Endothelial cell (in vitro differentiated cells): ENCODE results near the gene CUL3. TPM values are rescaled to one million over a fixed set of nuclear protein-coding genes. Genes with fewer than 3 reads are reported as not detected.

Experiments used
- DNase-seq: peaks from one replicate; pipeline ENCODE4 v3.0.0; 2021; ENCODE audit warnings: low spot score
- H3K27ac Mint-ChIP-seq: one replicate; pipeline ENCODE4 v1.8.0; 2021; ENCODE audit warnings: mixed read lengths, inconsistent platforms; ENCODE audit not compliant: unreplicated experiment
- H3K27me3 Mint-ChIP-seq: one replicate; pipeline ENCODE4 v1.8.0; 2021; ENCODE audit warnings: mild to moderate bottlenecking, moderate library complexity, mixed read lengths, inconsistent platforms; ENCODE audit not compliant: unreplicated experiment
- H3K36me3 Mint-ChIP-seq: one replicate; pipeline ENCODE4 v1.8.0; 2021; ENCODE audit warnings: mild to moderate bottlenecking, low read depth, mixed read lengths, inconsistent platforms; ENCODE audit not compliant: unreplicated experiment
- H3K4me1 Mint-ChIP-seq: one replicate; pipeline ENCODE4 v1.8.0; 2021; ENCODE audit warnings: mild to moderate bottlenecking, mixed read lengths, inconsistent platforms; ENCODE audit not compliant: unreplicated experiment
- H3K4me3 Mint-ChIP-seq: one replicate; pipeline ENCODE4 v1.8.0; 2021; ENCODE audit warnings: mild to moderate bottlenecking, mixed read lengths, inconsistent platforms; ENCODE audit not compliant: unreplicated experiment
- H3K9me3 Mint-ChIP-seq: one replicate; pipeline ENCODE4 v1.8.0; 2021; ENCODE audit warnings: mixed read lengths, inconsistent platforms; ENCODE audit not compliant: unreplicated experiment
- total RNA-seq: library from RNA; stranded (reverse); fragmentation: NEBNext Ultra II Directional; extraction: Animal tissue kit (Norgen Biotek cat#: 25700); gene quantifications from one replicate; pipeline ENCODE4 v1.2.1, GENCODE V29; 2021; ENCODE audit not compliant: unreplicated experiment
- TF ChIP-seq, protein P1 (sequence below): fragments of 200-600 bp; sonication (generic); IDR thresholded peaks from one replicate; pipeline ENCODE4 v1.5.0; 2021; ENCODE audit warnings: antibody characterized with exemption; ENCODE audit not compliant: unreplicated experiment

CUL3 gene
- total RNA-seq, 1 donor from 2014 or later, result 138 TPM

DNA sequence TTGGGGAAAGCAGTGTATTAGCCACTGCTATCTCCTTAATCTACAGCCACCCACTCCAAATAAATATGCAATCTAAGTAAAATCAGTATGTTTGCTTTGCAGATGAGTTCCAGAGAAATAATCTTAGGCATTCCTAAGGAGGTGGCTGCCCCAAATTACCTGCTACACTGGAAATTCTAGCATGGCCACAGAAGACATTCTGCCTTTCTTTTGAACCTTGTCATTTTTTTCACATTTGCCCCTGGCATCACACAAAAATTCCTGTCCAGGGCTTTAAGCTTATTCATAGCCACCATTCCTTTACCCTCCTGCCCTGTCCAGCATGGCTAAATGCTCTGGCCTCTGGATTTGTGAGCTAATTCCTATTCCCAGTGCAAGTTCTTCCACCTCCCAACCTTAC lies 146.4 kb downstream of the CUL3 start:
- Mint-ChIP-seq H3K9me3 (peaks cover 1% of the 10 kb centered on the region), H3K36me3 (peaks cover 13% of the 10 kb centered on the region), H3K27me3 (peaks cover 7% of the 10 kb centered on the region), H3K27ac (peak overlapping the region; percentile 19), H3K4me3 (no peak overlapping the region), H3K4me1 (peaks cover 18% of the 10 kb centered on the region)
- no peak for DNase-seq
- TF ChIP-seq, protein P1, sequence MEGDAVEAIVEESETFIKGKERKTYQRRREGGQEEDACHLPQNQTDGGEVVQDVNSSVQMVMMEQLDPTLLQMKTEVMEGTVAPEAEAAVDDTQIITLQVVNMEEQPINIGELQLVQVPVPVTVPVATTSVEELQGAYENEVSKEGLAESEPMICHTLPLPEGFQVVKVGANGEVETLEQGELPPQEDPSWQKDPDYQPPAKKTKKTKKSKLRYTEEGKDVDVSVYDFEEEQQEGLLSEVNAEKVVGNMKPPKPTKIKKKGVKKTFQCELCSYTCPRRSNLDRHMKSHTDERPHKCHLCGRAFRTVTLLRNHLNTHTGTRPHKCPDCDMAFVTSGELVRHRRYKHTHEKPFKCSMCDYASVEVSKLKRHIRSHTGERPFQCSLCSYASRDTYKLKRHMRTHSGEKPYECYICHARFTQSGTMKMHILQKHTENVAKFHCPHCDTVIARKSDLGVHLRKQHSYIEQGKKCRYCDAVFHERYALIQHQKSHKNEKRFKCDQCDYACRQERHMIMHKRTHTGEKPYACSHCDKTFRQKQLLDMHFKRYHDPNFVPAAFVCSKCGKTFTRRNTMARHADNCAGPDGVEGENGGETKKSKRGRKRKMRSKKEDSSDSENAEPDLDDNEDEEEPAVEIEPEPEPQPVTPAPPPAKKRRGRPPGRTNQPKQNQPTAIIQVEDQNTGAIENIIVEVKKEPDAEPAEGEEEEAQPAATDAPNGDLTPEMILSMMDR, result no peak

DNA sequence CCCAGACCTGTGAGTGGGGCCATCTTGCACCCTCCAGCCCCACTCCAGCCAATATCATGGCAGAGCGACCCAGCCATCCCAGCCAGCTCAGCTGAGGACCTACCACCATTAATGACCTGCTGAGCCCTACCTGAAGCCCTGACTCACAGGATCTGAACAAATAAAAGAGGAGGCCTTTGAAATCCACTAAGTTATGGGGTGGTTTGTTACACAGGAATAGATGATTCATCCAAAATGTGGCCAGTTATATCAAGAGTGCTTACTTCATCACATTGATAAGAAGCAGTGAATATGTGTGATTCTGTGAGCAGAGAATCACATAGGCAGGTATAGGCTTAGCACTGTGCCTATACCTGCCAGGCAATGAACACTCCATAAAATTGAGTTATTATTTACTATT lies 148.5 kb downstream of the CUL3 start:
- DNase-seq, result no peak
- H3K9me3 Mint-ChIP-seq, result peaks cover 5% of the 10 kb centered on the region
- peaks cover 23% of the 10 kb centered on the region for H3K36me3 Mint-ChIP-seq
- TF ChIP-seq, protein P1, result no peak
- H3K4me3 Mint-ChIP-seq, result no peak overlapping the region
- H3K4me1 Mint-ChIP-seq, result peaks cover 23% of the 10 kb centered on the region
- no peak overlapping the region for H3K27ac Mint-ChIP-seq
- peaks cover 1% of the 10 kb centered on the region for H3K27me3 Mint-ChIP-seq

DNA sequence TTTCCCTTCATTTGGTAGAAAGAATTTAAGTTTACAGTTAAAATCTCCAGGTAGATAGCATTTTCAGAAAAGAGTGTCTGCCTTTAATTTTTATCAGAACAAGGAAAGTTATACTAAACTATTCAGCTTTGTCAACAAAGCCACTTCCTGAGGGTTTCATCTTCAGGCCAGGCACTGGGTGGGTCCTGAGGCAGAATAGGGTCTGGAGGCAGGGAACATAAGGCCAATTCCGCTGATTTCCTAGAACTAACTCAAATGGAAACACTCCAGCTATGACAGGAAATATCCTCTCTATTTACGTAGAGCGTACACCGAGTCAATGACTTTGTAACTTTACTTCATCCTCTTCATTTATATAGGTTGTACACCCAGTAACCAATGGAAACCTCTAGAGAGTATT lies 150.5 kb downstream of the CUL3 start:
- TF ChIP-seq, protein P1, result no peak
- Mint-ChIP-seq H3K27ac (no peak overlapping the region), H3K27me3 (peaks cover 6% of the 10 kb centered on the region), H3K4me3 (no peak overlapping the region), H3K9me3 (peaks cover 10% of the 10 kb centered on the region), H3K4me1 (peaks cover 17% of the 10 kb centered on the region), H3K36me3 (peaks cover 35% of the 10 kb centered on the region)
- no peak for DNase-seq

DNA sequence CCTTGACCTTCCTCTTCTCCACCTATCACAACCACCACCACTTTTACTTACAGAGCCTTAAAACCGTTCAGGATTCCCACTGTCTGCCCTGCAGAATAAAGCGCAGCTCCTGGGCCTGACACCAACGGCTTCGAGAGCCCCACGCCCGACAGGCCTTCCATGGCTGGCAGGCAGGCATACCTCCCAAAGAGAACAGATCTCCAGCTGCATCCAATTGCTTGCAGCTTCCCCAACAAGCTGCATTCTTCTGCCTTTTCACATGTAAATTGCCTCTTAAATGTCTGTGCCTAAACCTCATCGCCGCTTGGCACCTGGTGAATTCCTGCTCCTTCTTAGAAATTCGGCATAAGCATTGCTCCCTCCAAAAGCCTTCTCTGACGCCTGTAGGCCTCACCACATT lies 151.7 kb downstream of the CUL3 start:
- Mint-ChIP-seq H3K27me3 (peaks cover 6% of the 10 kb centered on the region), H3K9me3 (peaks cover 10% of the 10 kb centered on the region), H3K36me3 (peaks cover 35% of the 10 kb centered on the region), H3K4me1 (peaks cover 17% of the 10 kb centered on the region), H3K27ac (peak overlapping the region; percentile 36), H3K4me3 (no peak overlapping the region)
- TF ChIP-seq, protein P1, result no peak
- no peak for DNase-seq

DNA sequence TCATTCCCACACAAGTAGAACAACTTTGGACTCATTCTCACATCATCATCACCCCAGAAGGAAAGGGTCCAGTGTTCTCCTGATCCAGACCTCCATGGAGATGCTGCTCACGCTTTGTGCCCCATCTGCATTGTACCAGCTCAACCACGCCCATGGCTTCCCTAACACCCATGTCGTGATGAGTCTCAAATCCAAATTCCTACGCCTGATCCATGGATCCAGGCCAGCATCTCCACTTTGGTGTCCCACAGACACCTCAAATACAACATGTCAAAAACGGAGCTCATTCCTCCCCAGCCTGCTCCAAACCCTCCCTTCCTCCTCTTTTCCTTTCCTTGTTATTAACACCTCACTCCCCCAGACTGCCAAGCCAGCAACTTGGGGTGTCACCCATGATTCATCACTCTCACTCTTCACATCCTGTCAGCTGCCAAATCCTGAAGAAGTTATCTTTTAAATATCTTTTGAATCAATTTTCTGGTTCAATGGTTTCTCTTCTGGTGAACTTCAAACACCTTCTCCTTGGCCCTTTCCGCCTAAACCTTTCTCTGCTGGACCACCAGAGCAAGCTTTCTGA lies 153.1 kb downstream of the CUL3 start:
- H3K4me3 Mint-ChIP-seq, result peak overlapping the region; percentile 31
- H3K36me3 Mint-ChIP-seq, result peaks cover 35% of the 10 kb centered on the region

More for the DNA sequence above, 153.1 kb downstream of the CUL3 start:
- DNase-seq, result no peak
- Mint-ChIP-seq H3K27ac (no peak overlapping the region), H3K4me1 (peaks cover 17% of the 10 kb centered on the region), H3K9me3 (peaks cover 10% of the 10 kb centered on the region), H3K27me3 (peaks cover 6% of the 10 kb centered on the region)
- TF ChIP-seq, protein P1, result no peak
